ELF-1 (cell line): ENCODE measurements around the gene HLA-A.

ENCODE experiments used
- DNase-seq: peaks from one replicate; pipeline ENCODE4 v3.0.0-alpha.2; 2016; ENCODE audit warnings: low read depth, low spot score

HLA-A gene

DNA sequence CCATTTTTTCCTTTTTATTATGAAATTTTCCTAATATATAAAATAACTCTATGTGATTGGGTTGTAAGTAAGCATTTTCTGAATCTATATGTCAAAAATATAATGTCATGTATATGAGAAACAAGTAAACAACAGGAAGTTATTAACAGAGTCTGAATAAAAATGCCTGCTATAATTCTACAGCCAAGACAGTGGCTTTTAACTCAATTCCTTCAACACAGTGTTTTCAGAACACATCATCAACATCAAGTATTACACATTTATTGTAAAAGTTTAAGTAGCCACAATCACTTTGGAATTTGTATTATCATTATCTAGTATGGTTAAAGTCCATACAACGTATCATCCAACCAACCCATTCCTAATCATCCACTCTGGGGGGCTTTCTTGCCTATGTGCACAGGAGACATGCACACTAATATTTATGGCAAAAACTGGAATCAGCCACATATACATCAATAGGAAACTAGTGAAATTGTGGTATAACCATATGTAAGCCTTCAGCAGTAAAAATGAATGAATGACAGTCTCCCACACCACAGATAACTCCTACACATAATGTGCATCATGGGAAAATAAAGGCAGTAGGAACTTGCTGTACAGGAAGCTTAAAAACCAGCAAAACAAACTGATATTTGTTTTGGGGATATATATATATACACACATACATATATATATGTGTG, 6.9 kb upstream of the HLA-A start:
- no peak for DNase-seq

GRCh38 chr6:29938746-29939508, 3.4 kb upstream of the HLA-A start:
- no peak for DNase-seq

GRCh38 chr6:29941016-29941415, 1.3 kb upstream of the HLA-A start:
- no peak for DNase-seq

DNA sequence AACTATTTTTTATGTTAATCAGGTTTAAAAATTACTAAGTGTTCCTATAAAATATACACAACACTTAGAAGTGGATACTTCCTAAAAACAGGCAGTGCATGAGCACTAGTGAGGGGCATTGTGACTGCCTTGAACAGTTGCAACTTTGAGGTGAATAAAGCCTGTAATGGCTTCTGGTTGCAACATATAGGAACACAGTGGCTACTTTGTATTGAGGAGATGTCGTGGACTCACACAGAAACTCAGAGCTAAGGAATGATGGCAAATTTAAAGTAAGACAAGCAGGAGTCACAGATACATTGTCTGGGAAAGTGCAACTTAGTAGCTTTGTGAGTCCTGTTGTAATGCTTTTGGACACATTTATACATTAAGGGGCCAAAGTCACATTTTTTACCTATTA, 861 bp upstream of the HLA-A start:
- DNase-seq: no peak

DNA sequence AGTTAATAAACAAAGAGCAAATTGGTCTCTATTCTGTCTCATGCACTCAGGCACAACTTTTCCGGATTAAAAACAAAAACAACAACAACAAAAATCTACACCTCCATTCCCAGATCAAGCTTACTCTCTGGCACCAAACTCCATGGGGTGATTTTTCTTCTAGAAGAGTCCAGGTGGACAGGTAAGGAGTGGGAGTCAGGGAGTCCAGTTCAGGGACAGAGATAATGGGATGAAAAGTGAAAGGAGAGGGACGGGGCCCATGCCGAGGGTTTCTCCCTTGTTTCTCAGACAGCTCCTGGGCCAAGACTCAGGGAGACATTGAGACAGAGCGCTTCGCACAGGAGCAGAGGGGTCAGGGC, 437 bp upstream of the HLA-A start:
- no peak for DNase-seq

DNA sequence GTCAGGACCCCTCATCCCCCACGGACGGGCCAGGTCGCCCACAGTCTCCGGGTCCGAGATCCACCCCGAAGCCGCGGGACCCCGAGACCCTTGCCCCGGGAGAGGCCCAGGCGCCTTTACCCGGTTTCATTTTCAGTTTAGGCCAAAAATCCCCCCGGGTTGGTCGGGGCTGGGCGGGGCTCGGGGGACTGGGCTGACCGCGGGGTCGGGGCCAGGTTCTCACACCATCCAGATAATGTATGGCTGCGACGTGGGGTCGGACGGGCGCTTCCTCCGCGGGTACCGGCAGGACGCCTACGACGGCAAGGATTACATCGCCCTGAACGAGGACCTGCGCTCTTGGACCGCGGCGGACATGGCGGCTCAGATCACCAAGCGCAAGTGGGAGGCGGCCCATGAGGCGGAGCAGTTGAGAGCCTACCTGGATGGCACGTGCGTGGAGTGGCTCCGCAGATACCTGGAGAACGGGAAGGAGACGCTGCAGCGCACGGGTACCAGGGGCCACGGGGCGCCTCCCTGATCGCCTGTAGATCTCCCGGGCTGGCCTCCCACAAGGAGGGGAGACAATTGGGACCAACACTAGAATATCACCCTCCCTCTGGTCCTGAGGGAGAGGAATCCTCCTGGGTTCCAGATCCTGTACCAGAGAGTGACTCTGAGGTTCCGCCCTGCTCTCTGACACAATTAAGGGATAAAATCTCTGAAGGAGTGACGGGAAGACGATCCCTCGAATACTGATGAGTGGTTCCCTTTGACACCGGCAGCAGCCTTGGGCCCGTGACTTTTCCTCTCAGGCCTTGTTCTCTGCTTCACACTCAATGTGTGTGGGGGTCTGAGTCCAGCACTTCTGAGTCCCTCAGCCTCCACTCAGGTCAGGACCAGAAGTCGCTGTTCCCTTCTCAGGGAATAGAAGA, 978 bp downstream of the HLA-A start:
- no peak for DNase-seq

DNA sequence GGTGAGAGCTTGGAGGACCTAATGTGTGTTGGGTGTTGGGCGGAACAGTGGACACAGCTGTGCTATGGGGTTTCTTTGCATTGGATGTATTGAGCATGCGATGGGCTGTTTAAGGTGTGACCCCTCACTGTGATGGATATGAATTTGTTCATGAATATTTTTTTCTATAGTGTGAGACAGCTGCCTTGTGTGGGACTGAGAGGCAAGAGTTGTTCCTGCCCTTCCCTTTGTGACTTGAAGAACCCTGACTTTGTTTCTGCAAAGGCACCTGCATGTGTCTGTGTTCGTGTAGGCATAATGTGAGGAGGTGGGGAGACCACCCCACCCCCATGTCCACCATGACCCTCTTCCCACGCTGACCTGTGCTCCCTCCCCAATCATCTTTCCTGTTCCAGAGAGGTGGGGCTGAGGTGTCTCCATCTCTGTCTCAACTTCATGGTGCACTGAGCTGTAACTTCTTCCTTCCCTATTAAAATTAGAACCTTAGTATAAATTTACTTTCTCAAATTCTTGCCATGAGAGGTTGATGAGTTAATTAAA, 3.0 kb downstream of the HLA-A start:
- DNase-seq: no peak

DNA sequence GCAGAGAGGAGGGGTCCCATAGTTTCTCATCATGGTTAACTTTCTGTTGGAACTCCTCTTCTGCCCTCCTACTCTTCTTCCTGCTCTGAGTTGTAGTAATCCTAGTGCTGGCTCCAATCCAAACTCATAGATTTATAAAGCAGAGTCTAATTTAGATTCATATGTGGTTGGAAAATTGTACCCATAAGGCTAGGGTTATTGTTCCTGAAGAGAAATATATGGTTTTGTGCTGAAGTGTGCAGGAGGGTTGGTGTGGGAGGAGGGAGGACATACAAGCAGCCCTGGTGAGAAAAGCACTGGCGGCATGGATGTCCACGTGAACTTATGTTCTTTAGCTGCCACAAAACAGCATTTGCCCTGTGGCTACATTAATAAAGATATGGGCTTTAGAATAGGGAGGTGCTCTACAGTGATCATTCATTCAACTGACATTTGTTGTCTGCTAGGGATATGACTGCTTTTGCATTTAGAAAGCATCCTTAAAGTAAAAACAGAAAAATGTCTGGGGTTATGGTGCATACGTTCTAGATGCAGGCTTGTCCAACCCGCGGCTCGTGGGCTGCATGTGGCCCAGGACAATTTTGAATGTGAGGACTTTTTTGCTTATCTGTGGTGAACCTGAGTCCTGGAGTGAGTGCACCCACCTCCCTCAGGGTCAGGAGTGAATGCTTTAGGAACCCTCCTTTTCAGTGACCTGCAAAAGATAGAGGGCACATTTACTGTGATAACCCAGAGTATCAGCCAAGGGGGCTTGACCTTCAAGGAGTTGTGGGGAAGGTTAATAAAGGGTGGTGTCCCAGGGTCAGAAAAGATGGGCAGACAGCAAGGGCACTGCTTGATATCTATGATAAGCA, 4.1 kb downstream of the HLA-A start:
- DNase-seq: no peak

- no peak for DNase-seq
Measured at GRCh38 chr6:29947077-29947980, 5.0 kb downstream of the HLA-A start.

GRCh38 chr6:29948277-29948676, 5.9 kb downstream of the HLA-A start:
- DNase-seq: no peak

GRCh38 chr6:29949934-29950333, 7.6 kb downstream of the HLA-A start:
- no peak for DNase-seq

DNA sequence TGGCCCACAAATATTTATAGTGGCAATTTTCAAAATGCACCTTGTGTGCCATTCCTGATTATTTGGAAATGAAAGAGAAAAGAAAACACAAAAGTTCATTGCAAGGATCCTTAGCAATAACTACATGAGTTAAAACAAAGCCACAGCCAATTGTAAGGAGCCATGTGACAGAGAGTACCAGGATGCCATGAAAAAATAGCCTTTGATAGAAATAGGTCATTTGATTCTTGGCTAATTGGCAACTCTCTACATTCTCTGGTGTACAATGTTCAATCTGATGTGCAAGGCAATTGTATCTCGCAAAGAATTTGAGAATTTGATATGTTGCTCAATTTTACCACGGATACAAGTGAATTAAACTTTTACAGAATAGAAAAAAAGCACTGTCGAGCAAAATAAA, 9.6 kb downstream of the HLA-A start:
- no peak for DNase-seq

DNA sequence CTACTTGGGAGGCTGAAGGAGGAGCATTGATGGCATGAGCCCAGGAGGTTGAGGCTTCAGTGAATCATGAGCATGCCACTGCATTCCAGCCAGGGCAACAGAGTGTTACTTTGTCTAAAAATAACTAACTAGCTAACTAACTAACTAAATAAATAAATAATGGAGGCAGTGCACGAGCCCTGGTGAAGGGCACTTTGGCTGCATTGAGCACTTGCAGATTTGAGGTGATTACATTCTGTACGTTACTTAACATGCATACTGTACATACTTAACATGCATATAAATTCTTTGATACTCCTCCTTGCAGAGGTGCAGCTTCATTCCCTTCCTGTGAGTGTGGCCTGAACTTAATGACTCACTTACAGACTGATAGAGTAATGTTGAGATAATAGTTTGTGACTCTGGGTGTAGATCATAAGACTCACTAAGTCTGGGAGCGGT, 10.7 kb downstream of the HLA-A start:
- no peak for DNase-seq

GRCh38 chr6:29953686-29954085, 11.4 kb downstream of the HLA-A start:
- no peak for DNase-seq

DNA sequence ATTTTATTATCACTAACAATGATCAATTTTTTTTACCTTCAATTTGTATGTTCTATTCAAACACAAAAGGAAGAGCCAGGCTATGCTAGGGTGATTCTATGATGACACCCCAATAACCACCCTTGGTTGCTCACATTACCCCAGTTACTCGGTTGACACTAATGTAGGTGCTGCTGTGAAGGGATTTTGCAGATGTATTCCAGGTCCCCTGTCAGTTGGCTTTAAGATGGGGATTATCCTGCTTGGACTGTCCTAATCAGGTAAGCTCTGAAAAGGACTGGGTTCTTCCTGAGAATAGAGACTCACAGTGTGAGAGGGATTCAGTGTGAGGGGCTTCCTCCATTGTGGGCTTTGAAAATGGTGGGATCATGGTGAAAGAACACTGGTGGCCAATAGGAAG, 11.9 kb downstream of the HLA-A start:
- no peak for DNase-seq

- no peak for DNase-seq
Measured at GRCh38 chr6:29955783-29956182, 13.5 kb downstream of the HLA-A start.

- no peak for DNase-seq
Measured at GRCh38 chr6:29956518-29956917, 14.2 kb downstream of the HLA-A start.

- no peak for DNase-seq
Measured at GRCh38 chr6:29958046-29958445, 15.7 kb downstream of the HLA-A start.

DNA sequence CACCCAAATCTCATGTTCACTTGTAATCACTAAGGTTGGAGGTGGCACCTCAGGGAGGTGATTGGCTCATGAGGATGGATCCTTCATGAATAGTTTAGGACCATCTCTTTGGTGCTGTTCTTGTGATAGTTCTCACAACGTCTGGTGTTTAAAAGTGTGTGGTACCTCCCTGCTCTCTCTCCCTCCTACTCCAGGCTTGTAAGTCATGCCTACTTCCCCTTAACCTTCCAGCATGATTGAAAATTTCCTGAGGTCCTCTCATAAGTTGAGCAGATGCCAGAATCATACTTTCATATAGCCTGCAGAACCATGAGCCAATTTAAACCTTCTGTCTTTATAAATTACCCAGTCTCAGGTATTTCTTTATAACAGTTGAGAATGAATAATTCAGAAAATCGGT, 16.6 kb downstream of the HLA-A start:
- no peak for DNase-seq

DNA sequence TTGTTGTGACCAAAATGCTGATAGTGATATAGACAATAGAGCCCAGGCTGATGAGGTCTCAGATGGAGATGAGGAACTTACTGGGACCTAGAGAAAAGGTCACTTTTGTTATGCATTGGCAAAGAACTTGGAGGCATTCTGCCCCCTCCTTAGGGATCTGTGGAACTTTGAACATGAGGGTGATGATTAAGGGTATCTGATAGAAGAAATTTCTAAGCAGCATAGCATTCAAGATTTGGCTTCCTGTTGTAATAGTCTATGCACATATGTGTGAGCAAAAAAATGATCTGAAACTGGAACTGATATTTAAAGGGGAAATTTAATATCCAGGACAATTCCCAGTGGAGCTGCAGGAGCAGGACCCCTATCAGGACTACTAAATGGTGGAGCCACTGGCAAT, 17.1 kb downstream of the HLA-A start:
- no peak for DNase-seq
